Hematopoietic multipotent progenitor cell treated with erythropoietin and hydrocortisone succinate and interleukin-3 and kit ligand, for 8 days (in vitro differentiated cells): ENCODE results near the gene LAMA3.

ENCODE experiments used
- DNase-seq: peaks from one replicate; pipeline ENCODE4 v3.0.0-alpha.2; 2015

Gene LAMA3

DNA sequence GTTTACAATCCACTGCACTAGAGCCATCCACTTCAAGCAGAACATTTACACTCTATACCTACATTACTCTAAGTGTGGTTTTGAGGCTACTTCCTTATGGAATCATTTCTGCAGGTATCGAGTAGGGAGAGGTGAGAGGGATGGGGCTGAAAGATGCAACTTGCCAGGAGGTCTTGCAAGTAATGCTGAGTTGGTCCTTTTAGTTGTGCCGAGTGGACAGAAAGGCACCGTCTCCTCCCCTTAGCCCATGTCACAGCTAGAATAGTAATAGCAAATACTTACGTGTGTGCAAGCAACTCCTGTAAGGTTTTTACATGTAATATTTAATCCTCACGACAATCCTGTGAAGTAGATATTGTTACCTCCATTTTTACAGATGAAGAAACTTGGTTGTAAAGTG, 166.5 kb downstream of the LAMA3 start:
- no peak for DNase-seq

DNA sequence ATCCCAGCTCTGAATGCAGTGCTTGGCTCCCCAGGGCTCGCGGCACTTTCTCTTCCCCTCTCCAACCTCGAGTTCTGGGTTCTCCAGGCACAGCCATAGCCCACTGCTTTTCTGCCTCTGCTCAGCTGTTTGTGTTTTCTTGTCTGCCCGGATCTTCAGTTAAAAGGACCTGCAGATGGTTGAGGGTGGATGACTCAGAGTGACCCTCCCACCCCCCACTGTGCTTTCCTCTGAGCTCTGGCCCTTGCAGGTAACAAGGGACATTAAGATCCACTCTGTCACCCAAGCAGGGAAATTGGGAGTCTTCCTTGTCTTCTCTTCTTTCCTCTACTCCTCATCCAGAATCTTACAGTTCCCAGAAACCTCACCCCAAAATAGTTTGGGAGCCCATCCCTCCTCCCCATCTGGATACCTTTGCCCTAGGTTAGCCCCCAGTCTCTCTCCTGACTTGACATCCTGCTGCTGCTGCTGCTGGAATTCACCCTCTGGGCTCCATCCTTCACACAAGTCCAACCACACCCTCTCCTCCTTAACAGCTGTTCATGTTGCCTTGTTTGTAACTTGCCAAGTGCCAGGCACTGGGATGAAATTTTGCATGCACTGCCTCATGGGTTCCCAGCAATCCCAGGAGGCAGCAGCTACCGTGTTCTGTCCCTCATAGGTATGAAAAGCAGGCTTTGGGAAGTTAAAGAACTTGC, 167.4 kb downstream of the LAMA3 start:
- DNase-seq: no peak

DNA sequence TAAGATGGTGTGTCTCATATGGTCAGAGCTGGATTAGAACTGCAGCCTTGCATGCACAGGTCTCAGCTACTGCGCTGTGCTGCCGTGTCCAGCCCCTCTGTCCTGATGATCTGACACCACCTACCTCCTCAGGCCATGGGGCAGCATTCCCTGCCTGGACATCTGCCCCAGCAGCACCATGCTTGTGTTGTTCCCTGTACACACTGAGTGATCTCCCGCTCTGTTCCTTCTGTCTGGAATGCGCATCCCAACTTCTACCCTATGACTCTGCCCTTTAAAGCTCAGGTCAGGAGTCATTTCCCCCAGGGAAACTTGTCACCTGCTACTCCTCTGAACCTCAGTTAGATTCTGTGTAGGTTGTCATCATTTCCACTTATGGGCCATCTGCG, 167.9 kb downstream of the LAMA3 start:
- DNase-seq: no peak

DNA sequence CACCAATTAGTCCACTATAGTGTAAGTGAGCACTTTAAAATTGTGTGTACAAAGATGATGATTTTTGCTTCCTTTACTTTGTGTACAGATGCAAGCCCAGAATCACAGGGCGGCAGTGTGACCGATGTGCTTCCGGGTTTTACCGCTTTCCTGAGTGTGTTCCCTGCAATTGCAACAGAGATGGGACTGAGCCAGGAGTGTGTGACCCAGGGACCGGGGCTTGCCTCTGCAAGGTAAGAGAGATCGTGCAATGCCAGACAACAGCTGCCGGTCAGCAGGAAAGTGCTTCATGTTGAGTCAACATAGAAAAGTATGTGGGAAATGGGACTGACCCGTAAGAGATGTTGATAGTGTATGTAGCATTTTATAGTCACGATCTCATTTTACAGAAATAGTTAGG, 168.5 kb downstream of the LAMA3 start:
- no peak for DNase-seq

DNA sequence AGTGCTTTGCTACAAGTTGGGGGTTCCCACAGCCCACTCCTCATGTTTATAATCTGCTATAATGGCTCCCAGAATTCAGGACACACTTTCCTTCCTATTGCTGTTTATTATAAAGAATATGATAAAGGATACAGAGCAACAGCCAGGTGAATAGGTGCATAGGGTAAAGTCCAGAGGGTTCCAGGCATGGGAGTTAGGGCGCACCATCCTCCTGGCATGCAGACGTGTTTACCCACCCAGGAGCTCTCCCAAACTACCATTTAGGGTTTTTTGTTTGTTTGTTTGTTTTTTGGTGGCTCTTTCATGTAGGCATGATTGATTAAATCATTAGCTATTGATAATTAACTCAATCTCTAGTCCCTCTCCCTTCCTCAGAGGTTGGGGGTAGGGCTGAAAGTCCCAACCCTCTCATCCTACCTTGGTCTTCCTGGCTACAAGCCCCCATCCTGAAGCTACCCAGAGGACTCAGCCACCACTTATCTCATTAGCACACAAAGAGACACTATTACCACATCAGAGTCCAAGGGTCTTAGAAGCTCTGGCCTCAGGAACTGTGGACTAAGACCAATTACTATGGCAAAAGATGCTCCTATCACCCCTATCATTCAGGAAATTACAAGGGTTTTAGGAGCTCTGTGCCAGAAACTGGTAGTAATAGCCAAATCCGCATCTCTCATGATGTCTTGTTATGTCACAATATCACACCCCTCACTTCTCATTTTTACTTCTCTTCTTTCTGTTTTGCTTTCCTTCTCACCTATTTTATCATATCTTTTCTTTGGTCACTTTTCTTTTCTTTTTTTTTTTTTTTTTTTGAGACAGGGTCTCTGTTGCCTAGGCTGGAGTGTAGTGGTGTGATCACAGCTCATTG, 170.4 kb downstream of the LAMA3 start:
- DNase-seq: no peak

DNA sequence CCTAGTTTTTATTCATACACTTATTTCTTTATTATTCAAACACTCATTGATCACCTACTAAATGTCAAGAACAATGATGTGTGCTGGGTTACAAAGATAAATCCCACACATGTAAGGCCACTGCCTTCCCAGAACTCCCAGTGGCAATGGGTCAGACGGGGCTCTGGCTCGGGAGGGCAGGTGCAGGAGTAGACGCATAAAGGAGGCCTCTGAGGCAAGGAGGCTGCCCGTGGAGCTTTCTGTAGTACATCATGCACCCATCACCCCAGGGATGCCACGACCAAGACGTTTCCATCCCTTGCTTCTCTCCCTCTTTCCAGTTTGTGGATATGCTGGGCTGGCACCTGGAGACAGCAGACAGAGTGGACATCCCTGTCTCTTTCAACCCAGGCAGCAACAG, 172.1 kb downstream of the LAMA3 start:
- no peak for DNase-seq

DNA sequence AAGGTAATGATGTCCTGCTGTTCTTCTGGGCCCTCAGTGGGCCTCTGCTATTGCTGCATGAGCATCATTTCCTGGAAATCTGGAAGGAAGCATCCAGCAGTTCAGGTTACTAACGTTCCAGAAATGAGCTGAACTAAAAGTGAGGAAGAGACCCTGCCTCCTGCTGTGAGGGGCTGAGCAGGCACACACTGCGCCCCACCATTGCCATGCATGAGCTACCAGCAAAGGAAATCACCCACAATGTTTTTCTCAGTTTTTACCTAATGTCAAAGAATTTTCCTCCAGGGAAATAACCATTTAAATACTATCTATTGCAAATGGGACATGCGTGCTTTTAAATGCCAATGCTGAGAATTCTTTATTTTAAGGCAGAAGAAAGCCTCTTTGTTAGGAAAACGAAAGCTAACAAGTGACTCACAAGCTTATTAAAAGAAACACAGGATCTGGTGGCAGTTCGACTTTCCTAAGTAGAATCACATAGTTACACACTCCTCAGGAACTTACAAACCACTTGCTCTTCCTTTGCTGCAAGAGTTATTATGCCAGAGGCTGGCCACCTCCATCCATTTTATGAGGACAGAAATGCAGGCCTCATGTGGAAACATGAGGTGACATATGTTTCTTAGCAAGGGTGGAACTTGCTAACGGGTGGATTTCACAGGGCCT, 172.7 kb downstream of the LAMA3 start:
- no peak for DNase-seq

DNA sequence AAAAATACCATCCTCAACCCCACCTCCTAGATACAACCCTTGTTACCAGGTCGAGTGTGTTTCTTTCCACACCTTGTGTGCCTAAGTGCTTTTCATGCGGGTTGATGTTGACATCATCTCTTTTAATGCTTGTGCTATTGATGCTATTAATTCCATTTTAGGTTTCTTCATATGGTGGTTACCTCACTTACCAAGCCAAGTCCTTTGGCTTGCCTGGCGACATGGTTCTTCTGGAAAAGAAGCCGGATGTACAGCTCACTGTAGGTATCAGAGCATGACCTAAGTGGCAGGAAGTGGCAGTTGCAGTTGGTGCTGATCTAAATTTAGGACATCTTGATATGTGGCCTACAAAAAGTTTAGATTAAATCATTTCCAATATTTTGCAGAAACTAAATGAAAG, 175.4 kb downstream of the LAMA3 start:
- no peak for DNase-seq

DNA sequence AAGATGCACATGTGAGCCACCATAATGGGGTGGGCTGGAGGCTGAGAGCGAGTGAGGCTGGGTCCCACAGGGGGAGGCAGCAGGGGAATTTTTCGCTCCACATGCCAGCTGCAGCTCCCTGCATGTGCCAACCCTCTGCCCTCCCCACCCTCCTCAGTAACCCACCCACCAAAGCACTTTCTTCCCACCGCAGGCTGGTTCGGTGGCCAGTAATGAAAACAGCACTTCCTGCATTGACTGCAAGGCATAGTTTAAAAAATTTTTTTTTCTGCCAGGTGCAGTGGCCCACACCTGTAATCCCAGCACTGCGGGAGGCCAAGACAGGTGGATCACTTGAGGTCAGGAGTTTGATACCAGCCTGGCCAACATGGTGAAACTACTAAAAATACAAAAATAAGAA, 177.8 kb downstream of the LAMA3 start:
- DNase-seq: no peak

DNA sequence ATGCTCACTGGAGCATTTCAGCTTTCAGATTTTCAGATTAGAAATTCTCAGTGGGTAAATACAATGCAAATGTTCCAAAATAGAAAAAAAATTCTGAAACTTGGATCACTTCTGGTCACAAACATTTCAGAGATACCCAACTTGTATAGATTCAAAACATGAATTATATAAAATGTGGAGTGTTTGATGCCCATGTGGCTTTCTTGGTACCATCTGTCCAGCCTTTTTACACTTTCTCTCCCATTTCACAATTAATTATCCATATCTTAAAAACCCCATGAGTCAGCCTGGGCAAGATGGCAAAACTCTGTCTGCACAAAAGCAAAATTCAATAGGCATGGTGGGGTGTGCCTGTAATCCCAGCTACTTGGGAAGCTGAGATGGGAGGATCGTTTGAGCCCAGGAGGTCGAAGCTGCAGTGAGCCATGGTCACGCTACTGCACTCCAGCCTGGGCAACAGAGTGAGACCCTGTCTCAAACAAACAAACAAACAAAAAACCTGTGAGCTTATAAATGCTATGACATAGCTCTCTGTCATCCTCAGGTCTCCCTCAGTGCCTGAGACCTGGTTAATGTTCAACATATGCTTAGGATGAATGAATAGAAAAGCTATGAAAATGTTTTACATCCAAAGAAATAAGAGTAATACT, 179.0 kb downstream of the LAMA3 start:
- DNase-seq: no peak

DNA sequence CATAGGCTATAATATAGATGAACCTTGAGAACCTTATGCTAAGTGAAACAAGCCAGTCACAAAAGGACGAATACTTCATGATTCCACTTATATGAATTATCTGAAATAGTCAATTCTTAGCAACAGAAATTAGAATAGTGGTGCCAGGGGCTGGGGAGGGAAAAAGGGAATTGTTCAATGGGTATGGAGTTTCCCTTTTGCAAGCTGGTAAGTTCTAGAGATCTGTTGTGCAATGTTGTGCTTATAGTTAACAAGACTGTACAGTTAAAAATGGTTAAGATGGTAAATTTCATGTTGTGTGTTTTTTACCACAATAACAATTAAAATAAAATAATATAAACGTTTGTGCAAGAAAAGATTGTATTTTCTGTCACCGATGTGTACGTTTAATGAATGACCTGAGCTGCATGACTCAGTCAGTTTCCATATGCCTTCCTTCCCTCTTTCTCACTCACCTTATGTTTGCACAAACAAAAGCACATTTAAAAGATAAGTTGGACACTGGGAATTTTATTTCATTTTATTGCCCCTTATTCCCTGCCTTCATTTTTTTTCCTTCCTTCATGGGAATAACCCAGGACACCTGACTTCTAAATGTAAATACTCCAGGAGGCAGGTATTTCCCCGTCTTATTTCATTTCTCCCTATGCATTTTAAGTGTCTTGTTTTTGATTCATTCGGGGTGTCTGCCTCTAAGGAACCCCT, 181.6 kb downstream of the LAMA3 start:
- no peak for DNase-seq

DNA sequence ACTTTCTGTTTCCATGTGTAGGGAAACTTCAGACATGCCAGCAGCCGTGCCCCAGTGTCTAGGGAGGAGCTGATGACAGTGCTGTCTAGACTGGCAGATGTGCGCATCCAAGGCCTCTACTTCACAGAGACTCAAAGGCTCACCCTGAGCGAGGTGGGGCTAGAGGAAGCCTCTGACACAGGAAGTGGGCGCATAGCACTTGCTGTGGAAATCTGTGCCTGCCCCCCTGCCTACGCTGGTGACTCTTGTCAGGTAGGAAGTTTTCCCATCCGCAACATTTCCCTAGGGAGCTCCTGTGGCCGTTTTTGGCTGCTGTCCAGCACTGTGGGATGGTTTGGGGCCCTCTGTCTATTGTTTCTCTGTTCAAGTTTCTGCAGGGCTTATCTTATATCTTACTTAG, 182.2 kb downstream of the LAMA3 start:
- DNase-seq: no peak

DNA sequence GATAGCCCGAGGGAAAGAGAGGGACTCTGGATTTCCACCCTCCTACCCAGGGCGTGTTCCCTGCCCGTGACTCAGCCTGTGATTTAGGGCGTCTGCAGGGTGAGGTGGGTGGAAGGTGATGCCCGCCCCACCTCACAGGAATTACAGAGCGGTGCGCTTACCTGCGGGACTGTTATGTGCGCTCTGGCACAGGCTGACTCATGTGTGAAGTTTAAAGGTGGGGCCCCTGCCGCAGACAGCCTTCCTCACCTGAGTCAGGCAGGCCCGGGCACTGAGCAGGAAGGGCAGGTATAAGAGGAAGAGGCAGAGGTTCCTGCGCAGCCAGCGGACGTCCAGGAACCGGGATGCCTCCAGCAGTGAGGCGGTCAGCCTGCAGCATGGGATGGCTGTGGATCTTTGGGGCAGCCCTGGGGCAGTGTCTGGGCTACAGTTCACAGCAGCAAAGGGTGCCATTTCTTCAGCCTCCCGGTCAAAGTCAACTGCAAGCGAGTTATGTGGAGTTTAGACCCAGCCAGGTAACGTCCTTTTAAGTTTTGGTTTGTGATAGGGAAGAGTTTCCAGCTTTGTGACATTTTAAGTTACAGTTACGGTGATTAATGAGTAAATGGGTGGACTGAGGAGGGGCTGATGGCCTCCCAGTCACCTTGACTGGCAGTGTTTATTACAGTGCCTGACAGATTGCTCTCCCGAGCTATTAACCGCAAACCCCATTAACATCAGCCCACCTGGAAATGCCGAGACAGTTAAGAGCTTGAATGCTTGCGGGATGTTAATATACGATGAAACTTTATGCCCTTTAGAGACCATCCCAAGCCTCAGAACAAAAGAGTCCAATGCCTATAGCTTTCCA, 183.7 kb downstream of the LAMA3 start:
- no peak for DNase-seq

DNA sequence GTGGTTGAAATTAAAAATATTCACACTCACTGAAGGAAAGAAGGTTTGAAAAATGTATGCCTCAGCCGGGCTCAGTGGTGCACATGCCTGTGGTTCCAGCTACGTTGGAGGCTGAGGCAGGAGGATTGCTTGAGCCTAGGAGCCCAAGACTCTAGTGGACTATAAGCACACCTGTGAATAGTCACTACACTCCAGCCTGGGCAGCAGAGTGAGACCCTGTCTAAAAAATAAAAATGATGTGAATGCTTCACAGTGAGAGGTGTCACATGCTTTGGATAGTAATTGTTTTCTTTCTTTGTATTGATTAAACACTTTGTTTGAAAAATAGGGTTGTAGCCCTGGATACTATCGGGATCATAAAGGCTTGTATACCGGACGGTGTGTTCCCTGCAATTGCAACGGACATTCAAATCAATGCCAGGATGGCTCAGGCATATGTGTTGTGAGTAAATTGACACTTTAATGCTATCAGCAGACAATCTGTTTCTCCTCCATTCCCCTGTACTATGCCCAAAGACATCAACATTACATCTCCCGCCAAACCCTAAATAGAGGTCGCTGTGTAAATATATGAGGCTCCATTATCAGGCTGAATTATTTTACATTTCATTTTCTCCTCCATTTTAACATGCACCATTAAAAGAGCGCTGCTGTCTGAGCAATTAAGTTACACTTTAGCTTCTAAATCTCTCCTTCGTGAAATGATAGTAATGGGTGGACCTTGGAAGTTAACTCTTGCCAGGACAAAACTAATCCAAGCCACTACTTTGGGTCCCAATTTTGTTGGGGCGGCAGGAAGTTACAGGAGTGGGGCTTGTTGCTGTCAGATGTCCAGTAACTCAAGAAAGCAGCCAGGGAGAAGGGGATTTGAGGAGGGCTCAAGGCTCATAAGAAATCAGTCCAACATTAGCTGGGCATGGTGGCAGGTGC, 187.0 kb downstream of the LAMA3 start:
- no peak for DNase-seq

DNA sequence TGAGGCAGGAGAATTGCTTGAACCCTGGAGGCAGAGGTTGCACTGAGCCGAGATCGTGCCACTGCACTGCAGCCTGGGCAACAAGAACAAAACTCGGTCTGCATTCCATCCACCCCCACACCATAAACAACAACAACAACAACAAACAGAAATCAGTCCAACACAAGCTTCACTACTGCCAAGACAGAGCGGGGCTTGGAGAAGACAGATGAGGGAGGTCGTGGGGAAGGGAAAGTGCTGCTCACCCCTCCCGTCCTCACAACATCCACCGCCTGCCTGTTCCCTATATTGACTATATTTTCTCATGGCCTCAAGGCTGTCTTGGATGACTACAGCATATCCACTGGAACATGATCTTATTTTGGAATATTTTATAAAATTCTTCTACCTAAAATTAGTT, 187.7 kb downstream of the LAMA3 start:
- no peak for DNase-seq

DNA sequence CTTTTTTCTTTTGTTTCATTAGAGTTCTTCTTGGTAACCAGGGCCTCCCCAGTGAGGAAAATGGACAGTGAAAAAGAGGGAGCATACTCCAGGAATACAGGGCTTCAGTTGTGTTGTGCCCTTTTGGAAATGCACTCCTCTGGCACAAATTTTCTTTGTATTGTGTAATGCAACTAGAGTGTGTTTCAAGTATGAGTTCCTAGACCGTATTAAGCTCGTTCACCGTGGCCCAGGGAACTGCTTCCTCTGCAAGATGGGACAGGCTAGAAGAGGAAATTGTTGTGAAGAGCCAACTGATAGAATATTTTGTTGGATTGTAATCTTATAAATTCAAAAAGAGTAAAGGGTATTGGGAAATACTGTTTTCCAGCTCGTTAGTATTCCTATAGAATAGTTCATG, 188.1 kb downstream of the LAMA3 start:
- no peak for DNase-seq

DNA sequence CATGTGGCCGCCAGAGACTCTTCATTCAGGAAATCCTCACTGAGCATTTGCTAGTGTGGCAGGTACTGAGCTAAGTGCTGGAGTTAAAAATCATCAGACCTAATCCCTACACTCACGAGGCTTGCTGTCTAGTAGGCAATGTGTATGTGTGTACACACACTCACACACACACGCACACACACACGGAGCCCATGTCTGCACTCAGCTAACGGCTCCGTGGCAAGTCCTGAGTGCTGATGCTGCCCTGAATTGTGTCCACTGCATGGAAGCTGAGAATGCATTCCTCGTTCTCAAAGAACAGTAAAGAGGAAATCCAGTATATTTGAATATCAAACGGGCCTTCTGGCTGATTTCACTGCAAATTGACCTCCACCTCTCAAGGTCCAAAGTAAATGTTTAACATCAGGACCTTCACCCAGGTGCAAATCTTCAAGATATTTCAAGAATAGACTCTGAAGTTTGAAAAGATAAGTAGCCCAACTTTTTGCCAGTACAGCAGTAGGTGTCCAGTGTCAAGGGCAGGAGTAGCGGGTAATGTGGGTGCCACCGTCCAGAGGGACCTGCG, 189.2 kb downstream of the LAMA3 start:
- DNase-seq: no peak

DNA sequence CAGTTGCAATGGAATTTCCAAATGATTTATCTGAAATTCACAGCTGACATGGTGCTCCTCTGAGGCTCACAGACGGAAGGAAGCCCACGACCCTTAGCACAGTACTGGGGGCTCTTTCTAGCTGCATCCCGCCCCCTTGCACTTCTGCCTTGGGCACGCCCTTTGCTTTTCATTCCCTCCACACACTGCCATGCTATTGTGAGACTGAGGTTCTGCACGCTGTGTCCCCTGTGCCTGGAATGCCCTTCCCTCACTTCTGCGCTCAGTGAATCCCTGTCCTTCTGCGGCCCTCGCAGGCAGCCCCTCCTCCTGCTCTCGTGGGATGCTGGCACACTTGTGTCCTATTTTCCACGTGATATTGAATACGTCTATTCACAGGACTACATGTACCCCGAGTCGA, 189.9 kb downstream of the LAMA3 start:
- DNase-seq: no peak

DNA sequence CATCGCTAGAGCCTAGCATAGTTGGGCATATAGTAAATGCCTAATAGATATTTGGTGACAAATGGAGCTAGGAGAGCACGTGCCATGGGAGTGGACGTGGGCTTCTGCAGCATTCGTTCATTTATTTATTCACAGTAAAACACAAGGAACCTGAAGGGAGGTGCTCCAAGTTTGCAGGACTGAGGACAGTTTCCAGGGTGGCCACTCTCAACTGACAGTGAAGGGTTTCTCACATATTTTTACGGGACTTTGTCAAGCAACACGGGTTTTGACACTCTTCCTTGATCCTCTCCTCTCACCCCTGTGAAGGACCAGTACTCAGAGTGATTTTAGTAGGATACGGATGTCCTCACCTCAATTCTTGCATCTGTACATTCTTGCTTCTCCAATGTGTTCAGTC, 190.3 kb downstream of the LAMA3 start:
- DNase-seq: no peak

DNA sequence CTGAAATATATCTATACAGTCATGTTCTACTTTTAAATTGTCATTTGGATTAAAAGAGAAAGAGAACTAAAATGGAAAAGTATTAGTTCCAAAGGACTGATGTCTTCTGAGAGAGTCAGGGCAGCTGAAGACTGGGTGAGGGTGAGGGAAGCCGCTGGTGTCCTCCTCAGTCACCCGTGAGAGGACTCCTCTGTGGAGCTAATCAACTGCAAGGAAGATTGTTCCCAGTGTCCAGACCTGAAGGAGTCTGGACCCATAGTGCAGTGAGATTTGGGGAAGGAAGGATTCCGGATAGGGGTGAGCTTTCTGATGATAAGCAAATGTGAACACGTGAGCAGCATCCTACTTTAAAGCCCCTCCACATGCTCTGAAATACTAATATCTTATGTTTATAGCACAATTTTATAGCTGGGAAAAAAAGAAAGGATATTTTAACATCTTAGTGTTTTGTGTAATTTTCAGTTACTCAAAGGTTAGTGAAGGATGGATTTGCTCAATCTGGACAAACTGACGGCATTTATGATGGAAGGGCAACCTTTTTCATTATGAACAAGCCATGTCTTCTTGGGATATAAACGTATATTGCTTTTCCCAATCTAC, 190.8 kb downstream of the LAMA3 start:
- no peak for DNase-seq
